CD4-positive, CD25-positive, alpha-beta regulatory T cell (primary cell): Measurements from ENCODE around the gene DPP3. TPM values are rescaled to one million over a fixed set of nuclear protein-coding genes. Genes with fewer than 3 reads are reported as not detected.
A peak's percentile ranks its signal among the peaks of the same experiment; 100 is the strongest.
"Not testable (repeated sequence)": the region's sequence is repeated elsewhere in the genome, so short reads cannot be mapped to it uniquely, and the experiment has no call there.

Source experiments
- ATAC-seq, 2 donors: fragments of 150-1000 bp; cut with Tn5 transposase; one replicate each; pipeline ENCODE4 v1.10.0; 2021; ENCODE audit warnings: low read depth in 2 of 2, moderate number of reproducible peaks in 2 of 2, moderate library complexity in 1 of 2
- DNase-seq, 3 donors: peaks; one replicate each; pipeline versions ENCODE4 v3.0.0 to v3.0.0-alpha.2; 2012 to 2022; ENCODE audit warnings: mixed read lengths in 1 of 3
- H3K27ac ChIP-seq: one replicate; pipeline ENCODE4 v1.7.0; 2013; ENCODE audit warnings: mild to moderate bottlenecking, low read length; ENCODE audit not compliant: insufficient read depth, poor library complexity, severe bottlenecking
- H3K27me3 ChIP-seq: one replicate; pipeline ENCODE4 v1.7.0; 2013; ENCODE audit warnings: low read length; ENCODE audit not compliant: control insufficient read depth, insufficient read depth
- H3K36me3 ChIP-seq: one replicate; pipeline ENCODE4 v1.7.0; 2013; ENCODE audit warnings: mild to moderate bottlenecking, low read length, moderate library complexity; ENCODE audit not compliant: control insufficient read depth, insufficient read depth
- H3K4me1 ChIP-seq: 2 replicates; pipeline ENCODE4 v1.7.0; 2013; ENCODE audit warnings: mild to moderate bottlenecking, low read length; ENCODE audit not compliant: insufficient read depth, control insufficient read depth, poor library complexity, severe bottlenecking
- H3K4me3 ChIP-seq: one replicate; pipeline ENCODE4 v1.7.0; 2013; ENCODE audit warnings: low read depth, mild to moderate bottlenecking, low read length, moderate library complexity
- H3K9me3 ChIP-seq, 2 experiments: 1 replicate in 1 of 2; 2 replicates in 1 of 2; pipeline ENCODE4 v1.7.0; 2013; ENCODE audit warnings: low read length in 2 of 2, mild to moderate bottlenecking in 1 of 2, moderate library complexity in 1 of 2; ENCODE audit not compliant: control insufficient read depth in 2 of 2
- H3K27ac Mint-ChIP-seq, 3 donors: one replicate each; pipeline ENCODE4 v1.8.0; 2020 to 2022; ENCODE audit warnings: mild to moderate bottlenecking in 3 of 3, mixed read lengths in 3 of 3, moderate library complexity in 2 of 3
- H3K27me3 Mint-ChIP-seq: one replicate; pipeline ENCODE4 v1.8.0; 2022; ENCODE audit warnings: mild to moderate bottlenecking, mixed read lengths
- H3K36me3 Mint-ChIP-seq: one replicate; pipeline ENCODE4 v1.8.0; 2020; ENCODE audit warnings: mixed read lengths
- H3K4me1 Mint-ChIP-seq, 4 donors: one replicate each; pipeline ENCODE4 v1.8.0; 2020 to 2022; ENCODE audit warnings: mixed read lengths in 4 of 4, mild to moderate bottlenecking in 1 of 4
- H3K4me3 Mint-ChIP-seq, 4 donors: one replicate each; pipeline ENCODE4 v1.8.0; 2020 to 2022; ENCODE audit warnings: mild to moderate bottlenecking in 4 of 4, mixed read lengths in 4 of 4, moderate library complexity in 3 of 4
- H3K9me3 Mint-ChIP-seq, 7 donors: one replicate each; pipeline ENCODE4 v1.8.0; 2020 to 2022; ENCODE audit warnings: mixed read lengths in 7 of 7, mild to moderate bottlenecking in 3 of 7, moderate library complexity in 2 of 7
- polyA plus RNA-seq, 4 donors: library from polyadenylated mRNA; unstranded; fragments of 300-500 nt; fragmentation: Illumina TruSeq; gene quantifications; one replicate each; pipeline ENCODE4 v1.2.3, GENCODE V29; 2021
- total RNA-seq: library from RNA; stranded (reverse); gene quantifications from one replicate; pipeline ENCODE4 v1.2.3, GENCODE V29; 2022

Gene DPP3, protein sequence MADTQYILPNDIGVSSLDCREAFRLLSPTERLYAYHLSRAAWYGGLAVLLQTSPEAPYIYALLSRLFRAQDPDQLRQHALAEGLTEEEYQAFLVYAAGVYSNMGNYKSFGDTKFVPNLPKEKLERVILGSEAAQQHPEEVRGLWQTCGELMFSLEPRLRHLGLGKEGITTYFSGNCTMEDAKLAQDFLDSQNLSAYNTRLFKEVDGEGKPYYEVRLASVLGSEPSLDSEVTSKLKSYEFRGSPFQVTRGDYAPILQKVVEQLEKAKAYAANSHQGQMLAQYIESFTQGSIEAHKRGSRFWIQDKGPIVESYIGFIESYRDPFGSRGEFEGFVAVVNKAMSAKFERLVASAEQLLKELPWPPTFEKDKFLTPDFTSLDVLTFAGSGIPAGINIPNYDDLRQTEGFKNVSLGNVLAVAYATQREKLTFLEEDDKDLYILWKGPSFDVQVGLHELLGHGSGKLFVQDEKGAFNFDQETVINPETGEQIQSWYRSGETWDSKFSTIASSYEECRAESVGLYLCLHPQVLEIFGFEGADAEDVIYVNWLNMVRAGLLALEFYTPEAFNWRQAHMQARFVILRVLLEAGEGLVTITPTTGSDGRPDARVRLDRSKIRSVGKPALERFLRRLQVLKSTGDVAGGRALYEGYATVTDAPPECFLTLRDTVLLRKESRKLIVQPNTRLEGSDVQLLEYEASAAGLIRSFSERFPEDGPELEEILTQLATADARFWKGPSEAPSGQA
- total RNA-seq, result 29.5 TPM
- polyA plus RNA-seq, result 10 to 100 TPM; 27.1 to 38.7 (median 32.8) TPM

DNA sequence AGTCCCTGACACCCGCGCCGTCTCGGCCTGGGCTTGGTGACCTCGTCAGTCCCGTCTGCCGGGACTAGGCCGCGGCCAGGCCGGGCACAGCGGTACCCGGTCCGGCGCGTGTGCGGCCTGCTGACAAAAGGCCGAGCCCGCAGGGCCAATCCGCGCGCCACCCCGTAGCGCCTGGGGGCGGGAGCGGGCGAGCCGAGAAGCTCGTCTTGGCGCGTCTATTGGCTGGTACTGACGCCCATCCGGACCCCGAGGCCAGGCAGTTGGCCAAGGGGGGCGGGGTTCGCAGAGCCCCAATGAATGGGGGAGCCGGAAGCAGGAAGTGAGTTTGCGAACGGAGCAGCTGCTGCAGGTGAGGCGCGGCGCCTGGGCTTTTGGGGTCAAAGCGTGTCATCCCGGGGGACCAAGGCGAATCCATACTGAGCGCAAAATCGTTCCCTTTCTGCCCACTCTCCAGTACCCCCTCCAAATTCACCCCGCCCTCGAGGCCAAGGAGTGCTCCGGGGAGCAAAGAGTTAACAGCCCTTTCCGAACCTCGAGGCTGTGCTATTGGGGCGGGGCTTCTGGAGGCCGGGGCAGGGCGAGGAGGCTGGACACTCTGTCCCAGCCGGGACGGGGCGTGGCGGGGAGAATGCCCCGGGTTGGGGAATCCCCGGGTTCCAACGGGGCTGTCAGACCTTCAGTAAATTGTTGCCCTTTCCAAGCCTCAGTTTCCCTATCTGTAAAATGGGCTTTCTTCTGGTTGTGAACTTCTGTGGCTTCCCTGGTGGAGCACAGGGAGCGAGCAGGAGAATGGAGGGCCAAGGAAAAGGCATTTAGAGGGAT is at the start of gene DPP3:
DPP3 (plus strand) TSS at position 318 of the 822 bp plus-strand sequence. CDS start 1,767 bp downstream, outside the sequence.
- H3K9me3 Mint-ChIP-seq, result no peaks in the 10 kb centered on the region
- Histone ChIP-seq H3K27ac (peak within 1 kb of the TSS; percentile 76), H3K4me3 (peak within 1 kb of the TSS; percentile 79), H3K9me3 (no peaks in the 10 kb centered on the region), H3K27me3 (no peaks in the 10 kb centered on the region), H3K4me1 (peaks cover 23% of the 10 kb centered on the region), H3K36me3 (peaks cover 10% of the 10 kb centered on the region)
- peaks cover 4% of the 10 kb centered on the region for H3K27me3 Mint-ChIP-seq
- peak within 1 kb of the TSS; percentile 91 to 96 (median 94) for H3K4me3 Mint-ChIP-seq
- peak; percentile 98 for ATAC-seq
- peaks cover 5% of the 10 kb centered on the region for H3K36me3 Mint-ChIP-seq
- peak within 1 kb of the TSS; percentile 86 to 94 (median 90) for H3K27ac Mint-ChIP-seq
- DNase-seq, result peak; percentile 93 to 98 (median 95)
- peaks cover 0 to 39% (median 30%) of the 10 kb centered on the region in 4 donors for H3K4me1 Mint-ChIP-seq

DNA sequence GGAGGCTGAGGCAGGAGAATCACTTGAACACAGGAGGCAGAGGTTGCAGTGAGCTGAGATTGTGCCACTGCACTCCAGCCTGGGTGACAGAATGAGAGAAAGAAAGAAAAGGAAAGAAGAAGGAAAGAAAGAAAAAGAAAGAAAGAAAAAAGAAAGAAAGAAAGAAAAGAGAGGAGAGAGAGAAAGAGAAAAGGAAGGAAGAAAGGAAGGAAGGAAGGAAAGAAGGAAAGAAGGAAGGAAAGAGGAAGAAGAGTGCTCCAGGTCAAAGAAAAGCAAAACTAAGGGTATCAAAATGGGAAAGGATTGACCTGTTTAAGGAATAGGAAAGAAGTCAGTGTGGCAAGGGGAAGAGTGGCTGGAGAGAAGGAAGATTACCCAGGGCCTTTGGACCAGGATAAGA is 48.9 kb upstream of the DPP3 start:
- not testable (repeated sequence) for H3K4me3 Mint-ChIP-seq, H3K27me3 ChIP-seq, H3K4me1 ChIP-seq, ATAC-seq, H3K9me3 ChIP-seq, H3K27ac Mint-ChIP-seq, DNase-seq, H3K4me3 ChIP-seq, H3K27ac ChIP-seq, H3K4me1 Mint-ChIP-seq, H3K27me3 Mint-ChIP-seq, H3K9me3 Mint-ChIP-seq
- peaks cover 17% of the 10 kb centered on the region for H3K36me3 Mint-ChIP-seq
- H3K36me3 ChIP-seq, result peaks cover 15% of the 10 kb centered on the region

DNA sequence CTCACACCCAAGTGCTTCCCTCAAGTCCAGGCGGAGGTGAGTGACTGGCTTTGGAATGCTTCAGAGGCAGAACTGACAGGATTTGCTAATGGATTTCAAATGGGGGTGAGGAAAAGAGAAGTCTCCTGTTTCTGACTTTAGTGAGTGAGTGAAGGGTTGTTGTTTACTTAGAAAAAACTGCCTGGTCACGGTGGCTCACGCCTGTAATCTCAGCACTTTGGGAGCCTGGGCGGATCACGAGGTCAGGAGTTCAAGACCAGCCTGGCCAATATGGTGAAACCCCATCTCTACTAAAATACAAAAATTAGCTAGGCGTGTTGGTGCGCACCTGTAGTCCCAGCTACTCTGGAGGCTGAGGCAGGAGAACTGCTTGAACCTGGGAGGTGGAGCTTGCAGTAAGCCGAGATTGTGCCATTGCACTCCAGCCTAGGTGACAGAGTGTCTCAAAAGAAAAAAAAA is 48.3 kb upstream of the DPP3 start:
- not testable (repeated sequence) for H3K27me3 ChIP-seq, H3K4me1 Mint-ChIP-seq, H3K27ac Mint-ChIP-seq, DNase-seq, H3K4me3 Mint-ChIP-seq, H3K9me3 Mint-ChIP-seq, H3K9me3 ChIP-seq, H3K4me1 ChIP-seq, H3K4me3 ChIP-seq, ATAC-seq, H3K27ac ChIP-seq, H3K27me3 Mint-ChIP-seq
- H3K36me3 Mint-ChIP-seq, result peaks cover 22% of the 10 kb centered on the region
- H3K36me3 ChIP-seq, result peaks cover 20% of the 10 kb centered on the region

DNA sequence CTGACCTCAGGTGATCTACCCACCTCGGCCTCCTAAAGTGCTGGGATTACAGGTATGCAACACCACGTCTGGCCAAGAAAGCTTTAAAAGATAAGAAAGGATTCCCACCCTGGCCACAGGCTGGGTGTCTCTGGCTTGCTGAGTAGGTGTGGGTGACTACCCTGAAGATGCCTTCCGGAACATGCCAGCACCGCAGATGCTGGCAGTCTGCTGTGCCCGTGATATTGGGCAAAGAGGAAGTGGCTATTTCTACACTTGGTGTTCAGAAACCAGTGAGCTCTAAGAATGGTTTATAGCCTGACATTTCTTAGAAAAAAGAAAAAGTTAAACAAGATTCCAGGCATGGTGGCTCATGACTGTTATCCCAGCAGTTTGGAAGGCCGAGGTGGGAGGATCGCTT is 47.6 kb upstream of the DPP3 start:
- no peaks in the 10 kb centered on the region for H3K27me3 ChIP-seq
- ATAC-seq, result no peak
- no peaks in the 10 kb centered on the region for H3K9me3 ChIP-seq
- Mint-ChIP-seq H3K36me3 (peaks cover 22% of the 10 kb centered on the region), H3K27me3 (no peaks in the 10 kb centered on the region), H3K4me3 (peak overlapping the region in 1 of 4 donors; percentile 25), H3K4me1 (peaks cover 0 to 7% (median 3%) of the 10 kb centered on the region in 4 donors), H3K27ac (no peak overlapping the region), H3K9me3 (no peaks in the 10 kb centered on the region)
- peaks cover 23% of the 10 kb centered on the region for H3K36me3 ChIP-seq
- H3K27ac ChIP-seq, result no peak overlapping the region
- DNase-seq, result no peak
- no peak overlapping the region for H3K4me3 ChIP-seq
- H3K4me1 ChIP-seq, result no peaks in the 10 kb centered on the region

DNA sequence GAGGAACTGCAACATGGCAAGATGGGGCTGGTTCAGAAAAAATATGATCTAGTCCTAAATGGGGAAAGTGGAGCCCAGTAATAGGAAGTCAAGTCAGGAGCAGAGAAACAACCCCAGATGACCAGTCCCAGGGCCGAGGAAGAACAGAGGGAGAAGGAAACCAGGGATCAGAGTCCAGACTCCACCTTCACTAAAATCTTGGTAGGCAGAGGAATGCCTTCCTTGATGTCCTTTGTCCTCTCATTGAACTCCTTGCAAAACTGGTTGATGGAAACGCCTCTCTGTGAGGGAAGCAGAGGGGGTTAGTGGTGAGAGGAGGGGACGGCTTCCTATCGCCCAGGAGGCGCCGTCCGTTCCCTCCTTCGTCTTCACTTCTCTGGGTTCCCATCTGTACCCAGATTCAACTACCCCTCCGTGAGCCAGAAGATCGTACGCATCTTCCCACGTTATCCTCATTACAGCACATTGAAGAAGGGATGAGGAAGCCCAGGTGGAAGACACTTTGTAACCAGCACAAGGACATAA is 42.2 kb upstream of the DPP3 start:
- no peak for DNase-seq
- Mint-ChIP-seq H3K4me3 (peak overlapping the region; percentile 76 to 92 (median 84)), H3K9me3 (peaks cover 0 to 4% (median 0%) of the 10 kb centered on the region in 7 donors), H3K36me3 (peaks cover 13% of the 10 kb centered on the region), H3K4me1 (peaks cover 0 to 16% (median 2%) of the 10 kb centered on the region in 4 donors), H3K27me3 (no peaks in the 10 kb centered on the region), H3K27ac (peak overlapping the region; percentile 60 to 99 (median 91))
- no peaks in the 10 kb centered on the region for H3K27me3 ChIP-seq
- peaks cover 23% of the 10 kb centered on the region for H3K36me3 ChIP-seq
- H3K4me1 ChIP-seq, result no peaks in the 10 kb centered on the region
- H3K27ac ChIP-seq, result peak overlapping the region; percentile 74
- ATAC-seq, result no peak
- H3K4me3 ChIP-seq, result peak overlapping the region; percentile 94
- H3K9me3 ChIP-seq, result peaks cover 1 to 7% of the 10 kb centered on the region in 2 experiments

DNA sequence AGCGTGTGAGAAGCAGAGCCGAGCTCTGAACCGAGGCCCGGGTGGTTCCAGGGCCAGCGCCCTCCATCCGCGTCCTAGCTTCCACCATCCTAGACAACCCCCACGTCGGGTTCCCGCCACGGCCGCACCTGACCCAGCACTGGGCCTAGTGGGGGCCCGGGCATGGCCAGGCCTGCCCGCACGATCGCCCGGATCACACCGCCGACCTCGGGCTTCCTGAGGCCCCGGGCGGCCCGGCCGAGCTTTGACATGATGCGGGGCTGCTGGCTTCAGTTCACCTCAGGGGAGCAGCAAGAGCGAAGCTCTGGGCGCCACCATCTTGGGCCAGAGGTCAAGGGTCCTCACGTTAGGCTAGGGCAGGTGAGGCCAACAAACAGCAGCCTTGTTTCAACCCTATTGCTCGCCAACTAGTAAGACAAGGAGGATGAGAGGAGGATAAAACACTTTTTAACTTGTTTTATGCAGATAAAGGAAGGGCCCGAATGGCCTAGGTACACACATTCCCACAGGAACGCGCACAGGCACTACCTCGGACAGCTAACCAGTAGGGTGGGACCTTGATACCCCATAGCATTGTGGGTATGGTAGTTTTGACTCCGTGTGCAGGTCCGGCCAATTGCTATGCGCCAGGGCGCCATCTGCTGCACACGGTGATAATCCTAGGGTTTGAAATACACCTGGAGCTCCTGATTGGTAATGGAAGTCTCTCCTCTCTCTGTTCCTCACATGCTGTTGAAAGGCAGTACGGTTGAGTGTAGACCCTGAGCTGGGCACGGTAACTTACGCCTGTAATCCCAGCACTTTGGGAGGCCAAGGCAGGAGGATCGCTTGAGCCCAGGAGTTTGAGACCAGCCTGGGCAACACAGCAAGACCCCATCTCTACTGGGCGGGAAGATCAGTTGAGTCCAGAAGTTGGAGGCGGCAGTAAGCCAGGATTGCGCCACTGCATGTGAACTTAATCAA is 41.4 kb upstream of the DPP3 start, which contains the start of gene MRPL11:
MRPL11 (minus strand) TSS at position 345 of the 963 bp plus-strand sequence; CDS start at position 251, 94 bp downstream.
- Mint-ChIP-seq H3K9me3 (peaks cover 0 to 10% (median 3%) of the 10 kb centered on the region in 7 donors), H3K27me3 (no peaks in the 10 kb centered on the region), H3K36me3 (peaks cover 15% of the 10 kb centered on the region), H3K27ac (peak within 1 kb of the TSS; percentile 91 to 99 (median 99)), H3K4me1 (peaks cover 0 to 16% (median 2%) of the 10 kb centered on the region in 4 donors), H3K4me3 (peak within 1 kb of the TSS; percentile 76 to 92 (median 84))
- peaks cover 23% of the 10 kb centered on the region for H3K36me3 ChIP-seq
- peak within 1 kb of the TSS; percentile 74 for H3K27ac ChIP-seq
- no peaks in the 10 kb centered on the region for H3K27me3 ChIP-seq
- H3K4me3 ChIP-seq, result peak within 1 kb of the TSS; percentile 94
- peak; percentile 82 to 94 (median 93) for DNase-seq
- no peaks in the 10 kb centered on the region for H3K4me1 ChIP-seq
- H3K9me3 ChIP-seq, result peaks cover 8 to 13% of the 10 kb centered on the region in 2 experiments
- peak; percentile 98 to 99 for ATAC-seq
